ENCODE measurements around the gene LRCH1.

LRCH1 gene

DNA sequence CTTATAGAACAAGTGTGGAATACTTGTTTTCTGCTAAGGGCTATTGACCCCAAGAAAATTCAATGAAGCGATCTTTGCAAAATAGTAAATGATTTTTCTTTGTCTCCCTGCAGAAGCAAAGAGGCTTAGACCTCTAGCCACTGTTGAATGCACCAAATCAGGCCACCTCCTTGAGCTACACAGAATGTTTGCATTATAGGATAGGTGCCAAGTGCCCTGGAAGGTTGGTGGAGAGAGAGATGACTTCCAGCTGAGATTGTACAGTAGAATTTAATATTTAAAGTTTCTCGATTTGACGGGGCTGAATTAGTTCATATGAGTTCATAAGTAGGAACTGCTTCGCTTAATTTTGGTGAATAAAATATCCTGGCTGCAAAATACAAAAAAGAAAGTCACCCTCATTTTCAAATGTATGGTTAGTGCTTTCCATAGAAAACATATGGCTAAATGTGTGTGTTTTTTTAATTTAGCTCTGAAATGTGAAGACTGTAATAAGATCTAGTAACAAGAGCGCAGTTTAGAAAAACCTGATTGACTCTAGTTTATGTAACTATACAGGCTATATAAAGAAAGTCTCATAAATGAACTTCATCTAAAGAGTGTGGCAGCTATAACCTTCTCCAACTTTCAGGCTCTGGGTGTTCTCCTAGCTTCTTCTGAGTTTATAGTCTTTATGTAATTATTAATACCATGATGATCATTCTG lies 41.6 kb downstream of the LRCH1 start:
- DNase-seq (ENCODE audit: low spot score) = no peak

DNA sequence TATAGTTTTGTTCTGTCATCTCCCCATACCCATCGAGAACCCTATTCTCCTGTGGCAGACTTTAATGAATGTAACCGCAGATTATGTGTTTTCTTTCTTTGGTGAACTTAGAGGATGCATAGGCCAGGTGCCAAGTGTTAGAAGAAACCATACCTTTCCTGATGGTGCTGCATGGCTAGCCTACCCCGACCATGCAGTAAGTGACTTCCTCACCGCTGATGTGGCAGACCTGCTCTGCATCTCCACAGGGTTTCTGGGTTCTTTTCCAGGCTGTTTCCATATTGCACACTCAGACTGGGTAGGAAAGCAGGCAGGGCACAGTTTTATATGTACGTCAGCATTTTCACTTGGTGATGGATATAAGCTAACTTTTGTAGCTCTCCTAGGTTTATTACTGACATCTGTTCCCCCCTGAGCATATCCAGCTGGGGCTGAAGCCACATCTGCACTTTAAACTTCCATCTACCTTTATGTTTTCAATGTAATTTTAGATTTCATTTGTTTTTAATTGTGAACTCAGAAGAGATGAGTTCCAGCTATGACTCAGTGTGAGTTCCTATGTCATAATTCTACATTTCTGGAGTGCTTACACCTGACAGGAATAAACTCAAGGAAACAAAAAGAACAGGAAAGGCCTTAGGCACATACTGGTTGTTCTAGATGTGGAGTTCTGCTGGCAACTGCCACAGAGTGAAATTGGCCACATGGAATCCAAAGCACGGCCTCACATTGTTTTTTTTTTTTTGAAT lies 42.3 kb downstream of the LRCH1 start:
- DNase-seq (ENCODE audit: low spot score) = no peak

GRCh38 chr13:46595885-46596275 lies 42.9 kb downstream of the LRCH1 start:
- no peak for DNase-seq (ENCODE audit: low spot score)

DNA sequence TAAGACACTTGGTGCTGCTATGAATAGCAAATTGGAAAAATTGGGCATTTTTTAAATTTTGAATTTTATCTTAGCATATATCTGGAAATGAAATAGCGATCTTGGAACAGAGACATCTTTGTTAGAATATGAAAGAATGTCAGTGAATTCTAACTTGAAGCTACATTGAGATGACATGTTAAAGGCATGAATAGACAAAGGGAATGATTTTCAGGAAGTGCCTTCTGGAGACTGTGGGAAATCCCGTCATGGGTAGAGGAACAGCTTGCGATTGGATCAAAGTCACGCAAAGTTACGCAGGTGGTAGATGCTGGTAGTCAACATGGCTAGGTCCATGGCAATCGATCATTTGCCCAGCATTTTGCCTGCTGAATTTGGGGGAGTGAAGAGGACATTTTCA lies 43.5 kb downstream of the LRCH1 start:
- DNase-seq (ENCODE audit: low spot score) = no peak

GRCh38 chr13:46598140-46598819 lies 45.3 kb downstream of the LRCH1 start:
- DNase-seq (ENCODE audit: low spot score) = no peak

DNA sequence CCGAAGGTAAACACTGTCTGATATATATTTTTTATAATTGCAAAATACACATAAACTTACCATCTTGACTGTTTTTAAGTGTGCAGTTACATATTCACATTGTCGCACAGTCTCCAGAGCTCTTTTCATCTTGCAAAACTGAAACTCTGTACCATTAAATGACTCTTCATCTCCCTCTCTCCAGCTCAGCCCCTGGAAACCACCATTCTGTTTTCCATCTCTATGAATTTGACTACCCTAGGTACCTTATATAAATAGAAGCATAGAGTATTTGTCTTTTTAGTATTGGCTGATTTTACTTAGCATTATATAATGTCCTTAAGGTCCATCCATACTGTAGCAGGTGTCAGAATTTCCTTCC lies 45.8 kb downstream of the LRCH1 start:
- DNase-seq (ENCODE audit: low spot score) = no peak

DNA sequence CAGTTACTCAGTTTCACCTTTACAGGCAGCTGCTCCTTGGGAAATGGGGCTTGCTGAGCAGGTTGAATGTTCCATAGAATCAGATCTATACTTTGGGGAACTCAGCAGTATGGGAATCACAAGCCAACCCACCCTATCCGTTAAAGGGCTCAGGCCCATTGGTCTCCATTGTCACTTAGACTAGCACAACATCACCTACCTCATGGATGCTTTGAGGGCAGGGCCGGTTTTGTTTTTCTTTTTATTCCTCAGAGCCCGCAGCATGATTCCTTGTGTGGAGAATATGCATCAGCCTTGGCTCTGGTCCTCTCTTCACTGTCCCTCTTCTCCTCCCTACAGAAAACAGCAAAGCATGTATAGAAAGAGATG lies 48.0 kb downstream of the LRCH1 start:
- no peak for DNase-seq (ENCODE audit: low spot score)

DNA sequence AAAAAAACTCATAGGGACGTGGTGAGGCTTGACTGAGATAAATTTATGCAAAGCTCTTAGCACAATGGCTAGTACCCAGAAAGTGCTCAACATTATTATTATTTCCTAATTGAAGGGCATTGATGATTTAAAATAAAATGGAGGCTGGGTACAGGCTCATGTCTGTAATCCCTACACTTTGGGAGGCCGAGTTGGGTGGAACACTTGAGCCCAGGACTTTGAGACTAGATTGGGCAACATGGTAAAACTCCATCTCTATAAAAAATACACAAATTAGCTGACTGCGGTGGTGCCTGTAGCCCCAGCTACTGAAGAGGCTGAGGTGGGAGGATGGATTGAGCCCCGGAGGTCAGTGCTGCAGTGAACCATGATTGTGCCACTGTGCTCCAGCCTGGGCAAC lies 49.6 kb downstream of the LRCH1 start:
- no peak for DNase-seq (ENCODE audit: low spot score)

- peak; percentile 37 for DNase-seq (ENCODE audit: low spot score)
Observed at GRCh38 chr13:46603165-46603603, 50.2 kb downstream of the LRCH1 start.

DNA sequence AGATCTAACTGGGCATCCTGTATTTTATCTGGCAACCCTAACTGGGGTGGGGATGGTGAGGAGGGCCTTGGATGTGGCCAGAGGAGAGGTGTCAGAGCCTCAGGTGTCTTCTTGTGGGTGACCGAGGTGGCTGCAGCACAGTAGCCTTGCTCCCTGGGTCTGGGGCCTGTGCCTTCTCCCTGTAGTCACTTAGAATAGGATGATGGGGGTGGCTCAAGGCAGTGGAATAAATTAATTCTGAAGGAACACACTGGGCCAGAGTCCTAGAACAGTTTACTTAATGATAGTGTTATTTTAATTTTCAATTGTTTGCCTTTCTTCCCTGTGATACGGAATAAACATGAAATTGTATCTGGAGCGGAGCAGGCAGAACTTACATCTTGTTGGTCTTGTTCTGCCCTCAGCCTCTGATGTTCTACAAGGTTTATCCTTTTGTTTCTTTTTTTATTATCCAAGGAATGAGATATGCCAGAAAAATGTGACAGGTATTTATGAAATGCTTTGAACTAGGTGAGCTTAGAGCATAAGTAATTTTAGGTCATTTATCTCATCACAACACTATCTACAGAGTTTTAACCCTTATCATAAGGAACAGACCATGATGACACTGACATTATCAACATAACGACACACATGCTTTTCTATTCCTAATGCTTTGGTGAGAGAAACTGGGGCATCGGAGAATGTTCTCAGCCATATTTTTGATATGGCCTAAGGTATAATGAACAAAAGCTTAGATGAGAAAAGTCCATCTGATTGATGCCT lies 51.4 kb downstream of the LRCH1 start:
- no peak for DNase-seq (ENCODE audit: low spot score)

DNA sequence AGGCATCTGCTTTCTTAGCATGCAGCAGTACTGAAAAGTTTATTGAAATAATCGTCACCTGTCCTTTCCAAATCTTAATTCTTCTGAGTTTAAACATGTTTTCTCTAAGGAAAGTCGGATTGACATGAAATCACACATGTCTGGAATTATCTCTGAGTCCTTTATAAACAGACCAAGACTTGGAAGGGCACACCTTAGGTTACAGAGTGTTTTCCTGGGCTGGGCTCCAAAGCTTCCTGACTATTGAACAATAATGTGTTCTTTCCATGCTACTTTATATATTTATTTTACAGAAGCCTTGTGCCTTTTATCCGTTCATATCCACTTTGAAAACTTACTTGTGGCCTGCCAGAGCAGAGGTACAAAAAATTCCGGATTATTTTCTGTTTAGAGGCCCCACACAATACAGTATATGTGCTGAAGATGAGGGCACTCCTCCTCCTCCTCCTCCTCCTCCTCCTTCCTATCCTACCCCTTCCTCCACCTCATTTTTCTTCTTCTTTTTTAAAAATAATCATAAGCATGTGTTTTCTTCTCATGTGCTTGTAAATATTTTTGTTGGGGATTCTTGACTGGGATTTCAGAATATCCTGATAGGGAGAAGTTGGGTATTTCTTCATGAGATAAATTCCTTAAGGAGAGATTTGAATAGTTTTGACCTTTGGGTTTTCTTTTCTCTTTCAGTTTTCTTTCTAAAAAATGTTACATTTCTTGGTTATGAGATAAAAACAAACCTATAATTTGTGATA lies 52.3 kb downstream of the LRCH1 start:
- DNase-seq (ENCODE audit: low spot score) = no peak

DNA sequence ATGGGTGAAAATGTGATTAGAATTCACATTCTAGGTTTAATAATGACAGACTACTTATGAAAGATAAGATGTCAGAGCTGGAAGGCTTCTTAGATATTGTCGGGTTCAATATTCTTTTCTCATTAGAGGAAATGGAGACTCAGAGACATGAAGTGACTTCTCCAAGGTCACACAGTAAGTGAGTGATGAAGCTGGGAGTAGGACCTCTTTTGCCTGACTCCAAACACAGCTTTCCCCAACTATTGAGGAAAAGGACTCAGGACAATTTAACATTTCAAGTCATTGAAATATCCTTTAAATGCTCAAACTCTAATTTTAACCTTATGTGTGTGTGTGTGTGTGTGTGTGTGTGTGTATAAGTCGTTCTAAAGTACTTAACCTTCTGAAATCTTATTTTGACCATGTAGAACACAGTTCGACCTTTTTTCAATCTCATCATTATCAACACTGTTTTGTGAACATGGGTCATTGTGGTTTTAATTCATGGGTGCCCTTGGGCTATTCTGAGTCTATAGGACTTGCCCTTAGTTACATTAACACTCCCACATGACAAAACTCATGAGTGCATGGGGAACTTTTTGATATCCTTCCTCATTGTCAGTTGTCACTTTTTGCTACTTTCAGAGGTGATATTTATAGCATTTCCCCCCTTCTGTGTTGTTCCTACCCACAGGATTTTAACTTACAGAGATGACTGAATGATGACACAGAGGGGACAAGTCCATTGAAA lies 53.0 kb downstream of the LRCH1 start:
- DNase-seq (ENCODE audit: low spot score) = no peak

GRCh38 chr13:46606970-46607369 lies 54.0 kb downstream of the LRCH1 start:
- no peak for DNase-seq (ENCODE audit: low spot score)

GRCh38 chr13:46607768-46608564 lies 55.0 kb downstream of the LRCH1 start:
- DNase-seq (ENCODE audit: low spot score) = no peak

- no peak for DNase-seq (ENCODE audit: low spot score)
Observed at GRCh38 chr13:46609052-46609451, 56.1 kb downstream of the LRCH1 start.

- peak; percentile 57 for DNase-seq (ENCODE audit: low spot score)
Observed at GRCh38 chr13:46609726-46610125, 56.8 kb downstream of the LRCH1 start.

GRCh38 chr13:46612267-46612666 lies 59.3 kb downstream of the LRCH1 start:
- no peak for DNase-seq (ENCODE audit: low spot score)

DNA sequence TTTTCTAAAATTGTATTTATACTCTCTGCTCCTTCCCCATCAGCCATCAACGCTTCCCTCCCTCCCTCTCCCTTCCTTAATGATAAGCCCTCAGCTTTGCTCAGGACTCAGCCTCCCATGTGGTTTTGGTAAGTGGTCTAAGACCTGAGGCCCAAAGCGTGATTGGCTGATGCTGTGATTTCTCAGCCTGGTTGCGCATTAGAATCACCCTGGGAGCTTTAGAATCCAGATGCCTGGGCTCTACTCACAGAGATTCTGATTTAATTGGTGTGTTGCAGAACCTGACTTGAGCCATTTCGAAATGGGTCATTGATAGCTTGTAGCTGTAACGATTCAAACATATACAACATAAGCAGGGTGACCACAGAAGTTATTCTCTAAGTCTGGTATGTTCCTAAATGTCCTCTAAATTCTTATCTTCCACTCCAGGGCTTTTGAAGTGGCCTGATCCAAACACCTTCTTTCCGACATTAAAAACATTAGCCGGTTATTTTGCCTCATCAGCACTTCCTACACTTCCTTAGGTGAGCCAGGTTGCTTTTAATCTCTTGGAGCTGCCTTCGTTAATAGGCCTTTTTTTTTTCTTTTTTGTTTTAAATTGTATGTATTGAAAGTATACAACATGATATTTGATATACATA lies 60.6 kb downstream of the LRCH1 start:
- DNase-seq (ENCODE audit: low spot score) = peak; percentile 74

DNA sequence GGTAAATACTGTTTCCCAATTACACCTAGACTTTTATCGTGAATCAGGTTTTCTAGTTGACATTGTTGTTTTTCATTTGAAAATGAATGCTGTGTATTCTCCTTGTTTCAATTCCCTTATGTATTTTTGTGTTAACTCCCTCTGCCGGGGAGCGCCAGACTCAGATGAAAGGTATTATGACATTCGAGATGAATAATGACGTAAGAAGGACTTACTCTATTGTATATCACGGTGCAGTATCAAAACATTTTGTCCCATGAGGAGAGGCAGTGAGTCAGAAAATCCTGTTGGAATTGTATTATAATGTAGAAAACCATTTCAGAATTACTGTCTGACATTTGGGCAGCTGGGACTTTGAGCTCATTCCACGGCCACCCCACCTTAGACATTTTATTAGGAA lies 61.6 kb downstream of the LRCH1 start:
- no peak for DNase-seq (ENCODE audit: low spot score)
